Ascending aorta (tissue), 2 donors: ENCODE data around the gene NELL1. TPM values are rescaled to one million over a fixed set of nuclear protein-coding genes. Genes with fewer than 3 reads are reported as not detected.

Experiments
- DNase-seq, 2 donors: peaks; one replicate each; pipeline ENCODE4 v3.0.0-alpha.2; 2019; ENCODE audit warnings: low spot score in 2 of 2
- H3K27ac ChIP-seq, 2 donors: fragments of 200-600 bp; sonication (generic); one replicate each; pipeline ENCODE4 v1.5.1; 2016 to 2017; ENCODE audit warnings: mild to moderate bottlenecking in 1 of 2
- H3K27me3 ChIP-seq: fragments of 200-600 bp; sonication (generic); one replicate; pipeline ENCODE4 v1.5.1; 2017
- H3K36me3 ChIP-seq, 2 donors: fragments of 200-600 bp; sonication (generic); one replicate each; pipeline ENCODE4 v1.5.1; 2016
- H3K4me1 ChIP-seq, 2 donors: fragments of 200-600 bp; sonication (generic); one replicate each; pipeline ENCODE4 v1.5.1; 2016 to 2017; ENCODE audit warnings: mild to moderate bottlenecking in 1 of 2
- H3K4me3 ChIP-seq, 2 donors: fragments of 200-600 bp; sonication (generic); one replicate each; pipeline ENCODE4 v1.5.1; 2016 to 2017; ENCODE audit warnings: mild to moderate bottlenecking in 1 of 2
- H3K9me3 ChIP-seq, 2 donors: fragments of 200-600 bp; sonication (generic); one replicate each; pipeline ENCODE4 v1.5.1; 2016
- intact Hi-C: fragments of 100-400 bp; cut with DNase I; formaldehyde crosslinking; loops from one replicate; pipeline ENCODE4 v1.15.1; 2023
- total RNA-seq: library from RNA; depleted of rRNA; stranded (reverse); fragments of >200 nt; gene quantifications from one replicate; pipeline ENCODE4 v1.1.0, GENCODE V29; 2016
- TF ChIP-seq, protein P1 (sequence below), 3 experiments: fragments of 200-600 bp in 2 of 3; fragments of 450-650 bp in 1 of 3; sonication (generic) in 2 of 3; IDR thresholded peaks; one replicate each; pipeline ENCODE4 v1.5.1; 2016 to 2019; ENCODE audit warnings: antibody characterized with exemption in 3 of 3, mild to moderate bottlenecking in 1 of 3, moderate library complexity in 1 of 3

NELL1 gene
- total RNA-seq, 1 donor from 2014 or later: not detected

DNA sequence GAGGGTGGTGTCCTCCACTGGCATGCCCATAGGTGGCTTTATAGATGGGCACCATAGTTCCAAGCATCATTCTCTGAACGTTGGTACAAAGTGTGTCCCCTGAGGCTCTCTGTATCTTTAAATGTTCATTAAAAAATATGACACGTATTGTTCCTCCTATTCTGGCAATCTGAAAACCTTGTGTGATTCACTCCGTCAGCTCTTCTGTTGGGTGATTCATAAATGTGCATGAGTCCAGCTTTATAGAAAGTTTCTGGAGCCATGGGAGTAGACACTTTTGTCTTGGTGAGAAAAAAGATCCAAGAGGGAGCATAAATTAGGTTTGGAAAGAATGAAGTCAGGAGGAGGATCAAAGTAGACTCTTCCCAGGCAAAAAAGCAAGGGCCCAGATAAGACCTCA lies 728.8 kb downstream of the NELL1 start:
- DNase-seq: no peak
- TF ChIP-seq, protein P1, sequence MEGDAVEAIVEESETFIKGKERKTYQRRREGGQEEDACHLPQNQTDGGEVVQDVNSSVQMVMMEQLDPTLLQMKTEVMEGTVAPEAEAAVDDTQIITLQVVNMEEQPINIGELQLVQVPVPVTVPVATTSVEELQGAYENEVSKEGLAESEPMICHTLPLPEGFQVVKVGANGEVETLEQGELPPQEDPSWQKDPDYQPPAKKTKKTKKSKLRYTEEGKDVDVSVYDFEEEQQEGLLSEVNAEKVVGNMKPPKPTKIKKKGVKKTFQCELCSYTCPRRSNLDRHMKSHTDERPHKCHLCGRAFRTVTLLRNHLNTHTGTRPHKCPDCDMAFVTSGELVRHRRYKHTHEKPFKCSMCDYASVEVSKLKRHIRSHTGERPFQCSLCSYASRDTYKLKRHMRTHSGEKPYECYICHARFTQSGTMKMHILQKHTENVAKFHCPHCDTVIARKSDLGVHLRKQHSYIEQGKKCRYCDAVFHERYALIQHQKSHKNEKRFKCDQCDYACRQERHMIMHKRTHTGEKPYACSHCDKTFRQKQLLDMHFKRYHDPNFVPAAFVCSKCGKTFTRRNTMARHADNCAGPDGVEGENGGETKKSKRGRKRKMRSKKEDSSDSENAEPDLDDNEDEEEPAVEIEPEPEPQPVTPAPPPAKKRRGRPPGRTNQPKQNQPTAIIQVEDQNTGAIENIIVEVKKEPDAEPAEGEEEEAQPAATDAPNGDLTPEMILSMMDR (IDR thresholded peaks at IDR 0.05): no peak
- Histone ChIP-seq H3K27me3 (no peaks in the 10 kb centered on the region), H3K36me3 (no peaks in the 10 kb centered on the region), H3K27ac (no peak overlapping the region), H3K4me1 (no peaks in the 10 kb centered on the region), H3K4me3 (no peak overlapping the region), H3K9me3 (no peaks in the 10 kb centered on the region)
- intact Hi-C loops: no loop called here

GRCh38 chr11:21401496-21401895 lies 732.1 kb downstream of the NELL1 start:
- intact Hi-C loops: no loop called here
- no peak overlapping the region for H3K4me3 ChIP-seq
- TF ChIP-seq, protein P1 (IDR thresholded peaks at IDR 0.05): no peak

GRCh38 chr11:21402274-21402673 lies 732.9 kb downstream of the NELL1 start:
- TF ChIP-seq, protein P1 (IDR thresholded peaks at IDR 0.05): no peak
- H3K27me3 ChIP-seq: no peaks in the 10 kb centered on the region
- no peaks in the 10 kb centered on the region for H3K36me3 ChIP-seq
- DNase-seq: no peak
- no peak overlapping the region for H3K4me3 ChIP-seq
- intact Hi-C loops: no loop called here
- no peaks in the 10 kb centered on the region for H3K9me3 ChIP-seq
- H3K4me1 ChIP-seq: no peaks in the 10 kb centered on the region
- H3K27ac ChIP-seq: no peak overlapping the region

More at GRCh38 chr11:21401496-21401895, 732.1 kb downstream of the NELL1 start:
- Histone ChIP-seq H3K36me3 (no peaks in the 10 kb centered on the region), H3K4me1 (no peaks in the 10 kb centered on the region), H3K9me3 (no peaks in the 10 kb centered on the region), H3K27ac (no peak overlapping the region), H3K27me3 (no peaks in the 10 kb centered on the region)
- DNase-seq: no peak

- DNase-seq: no peak
- H3K4me3 ChIP-seq: no peak overlapping the region
- TF ChIP-seq, protein P1 (IDR thresholded peaks at IDR 0.05): no peak
- no peaks in the 10 kb centered on the region for H3K27me3 ChIP-seq
- H3K36me3 ChIP-seq: no peaks in the 10 kb centered on the region
- no peak overlapping the region for H3K27ac ChIP-seq
- no peaks in the 10 kb centered on the region for H3K4me1 ChIP-seq
- intact Hi-C loops: no loop called here
- H3K9me3 ChIP-seq: no peaks in the 10 kb centered on the region
Measured at GRCh38 chr11:21403069-21403468, 733.7 kb downstream of the NELL1 start.

DNA sequence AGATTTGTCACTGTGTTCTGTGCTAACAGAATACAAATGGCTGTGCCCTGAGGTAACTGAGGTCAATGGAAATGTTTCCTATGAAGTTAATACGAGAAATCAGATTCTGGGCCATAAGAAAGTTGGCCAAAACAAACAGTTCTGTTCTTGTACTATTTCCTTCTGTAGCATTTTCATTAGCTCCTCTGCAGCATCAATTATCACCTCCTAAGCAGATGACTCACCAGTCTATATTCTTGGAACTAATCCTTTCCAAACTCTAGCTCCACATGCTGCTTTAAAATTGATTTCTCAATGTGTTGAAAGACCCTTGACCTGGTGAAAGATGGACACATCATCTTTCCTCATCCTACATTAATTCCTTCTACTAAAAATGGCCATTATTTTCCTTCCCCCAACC lies 736.0 kb downstream of the NELL1 start:
- TF ChIP-seq, protein P1 (IDR thresholded peaks at IDR 0.05): no peak
- no peak for DNase-seq
- no peaks in the 10 kb centered on the region for H3K9me3 ChIP-seq
- H3K27ac ChIP-seq: no peak overlapping the region
- no peaks in the 10 kb centered on the region for H3K27me3 ChIP-seq
- no peaks in the 10 kb centered on the region for H3K4me1 ChIP-seq
- H3K36me3 ChIP-seq: no peaks in the 10 kb centered on the region
- H3K4me3 ChIP-seq: no peak overlapping the region
- intact Hi-C loops: no loop called here

- no peaks in the 10 kb centered on the region for H3K36me3 ChIP-seq
- H3K27me3 ChIP-seq: no peaks in the 10 kb centered on the region
- H3K27ac ChIP-seq: no peak overlapping the region
- intact Hi-C loops: no loop called here
- no peaks in the 10 kb centered on the region for H3K9me3 ChIP-seq
- no peaks in the 10 kb centered on the region for H3K4me1 ChIP-seq
- TF ChIP-seq, protein P1 (IDR thresholded peaks at IDR 0.05): no peak
- no peak for DNase-seq
- no peak overlapping the region for H3K4me3 ChIP-seq
Measured at GRCh38 chr11:21410513-21410912, 741.1 kb downstream of the NELL1 start.
